Thyroid gland (tissue), 4 donors: ENCODE results near the gene TMEM97.

Experiments
- POLR2A ChIP-seq, 2 donors: fragments of 450-650 bp; IDR thresholded peaks; one replicate each; pipeline ENCODE4 v1.6.1; 2017; ENCODE audit warnings: antibody characterized with exemption in 2 of 2, mild to moderate bottlenecking in 2 of 2, moderate library complexity in 1 of 2
- TF ChIP-seq, protein P1 (sequence below), 6 experiments: fragments of 200-600 bp in 3 of 6; fragments of 450-650 bp in 3 of 6; sonication (generic) in 3 of 6; IDR thresholded peaks; one replicate each; pipeline ENCODE4 v1.5.1; 2016 to 2019; ENCODE audit warnings: antibody characterized with exemption in 6 of 6, mild to moderate bottlenecking in 2 of 6, inconsistent platforms in 1 of 6, moderate library complexity in 1 of 6

DNA sequence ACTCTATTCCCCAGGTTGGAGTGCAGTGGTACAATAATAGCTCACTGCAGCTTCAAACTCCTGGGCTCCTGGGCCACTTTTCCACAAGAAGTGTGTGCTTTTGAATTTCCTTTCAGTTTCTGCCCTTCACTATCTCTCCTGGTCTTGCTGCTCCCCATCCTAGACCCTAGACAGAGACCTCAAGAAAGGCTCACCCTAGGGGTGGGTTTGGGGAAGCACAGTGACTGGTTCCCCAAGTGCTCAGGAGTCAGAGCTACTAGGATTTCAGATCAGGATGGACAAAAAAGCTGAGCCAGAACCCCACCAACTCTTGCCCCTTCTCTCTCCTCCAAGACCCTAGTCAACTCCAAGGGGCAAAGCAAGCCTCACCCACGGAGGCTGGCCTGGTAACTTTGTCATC, 47.6 kb downstream of the TMEM97 start:
- TF ChIP-seq, protein P1, sequence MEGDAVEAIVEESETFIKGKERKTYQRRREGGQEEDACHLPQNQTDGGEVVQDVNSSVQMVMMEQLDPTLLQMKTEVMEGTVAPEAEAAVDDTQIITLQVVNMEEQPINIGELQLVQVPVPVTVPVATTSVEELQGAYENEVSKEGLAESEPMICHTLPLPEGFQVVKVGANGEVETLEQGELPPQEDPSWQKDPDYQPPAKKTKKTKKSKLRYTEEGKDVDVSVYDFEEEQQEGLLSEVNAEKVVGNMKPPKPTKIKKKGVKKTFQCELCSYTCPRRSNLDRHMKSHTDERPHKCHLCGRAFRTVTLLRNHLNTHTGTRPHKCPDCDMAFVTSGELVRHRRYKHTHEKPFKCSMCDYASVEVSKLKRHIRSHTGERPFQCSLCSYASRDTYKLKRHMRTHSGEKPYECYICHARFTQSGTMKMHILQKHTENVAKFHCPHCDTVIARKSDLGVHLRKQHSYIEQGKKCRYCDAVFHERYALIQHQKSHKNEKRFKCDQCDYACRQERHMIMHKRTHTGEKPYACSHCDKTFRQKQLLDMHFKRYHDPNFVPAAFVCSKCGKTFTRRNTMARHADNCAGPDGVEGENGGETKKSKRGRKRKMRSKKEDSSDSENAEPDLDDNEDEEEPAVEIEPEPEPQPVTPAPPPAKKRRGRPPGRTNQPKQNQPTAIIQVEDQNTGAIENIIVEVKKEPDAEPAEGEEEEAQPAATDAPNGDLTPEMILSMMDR (IDR thresholded peaks at IDR 0.05) = no peak
- TF ChIP-seq POLR2A (IDR thresholded peaks at IDR 0.05) = no peak
